Chondrocyte (in vitro differentiated cells): ENCODE measurements around the gene WLS. TPM values are rescaled to one million over a fixed set of nuclear protein-coding genes. Genes with fewer than 3 reads are reported as not detected.

ENCODE experiments used
- DNase-seq: peaks from one replicate; pipeline ENCODE4 v3.0.0; 2021; ENCODE audit warnings: mixed read lengths, low spot score
- H3K27ac Mint-ChIP-seq: one replicate; pipeline ENCODE4 v1.8.0; 2021; ENCODE audit warnings: mild to moderate bottlenecking, moderate library complexity, mixed read lengths; ENCODE audit not compliant: unreplicated experiment
- H3K27me3 Mint-ChIP-seq: 2 replicates; pipeline ENCODE4 v1.8.0; 2021; ENCODE audit warnings: low read depth, mixed read lengths
- H3K36me3 Mint-ChIP-seq: 2 replicates; pipeline ENCODE4 v1.8.0; 2021; ENCODE audit warnings: low read depth, mixed read lengths
- H3K4me1 Mint-ChIP-seq: 2 replicates; pipeline ENCODE4 v1.8.0; 2021; ENCODE audit warnings: low read depth, mild to moderate bottlenecking, mixed read lengths
- H3K4me3 Mint-ChIP-seq: one replicate; pipeline ENCODE4 v1.8.0; 2021; ENCODE audit warnings: mild to moderate bottlenecking, moderate library complexity, mixed read lengths; ENCODE audit not compliant: unreplicated experiment
- H3K9me3 Mint-ChIP-seq: 2 replicates; pipeline ENCODE4 v1.8.0; 2021; ENCODE audit warnings: low read depth, mixed read lengths
- CTCF ChIP-seq: fragments of 200-600 bp; sonication (generic); IDR thresholded peaks from 2 replicates; pipeline ENCODE4 v1.5.0; 2021; ENCODE audit warnings: antibody characterized with exemption, mild to moderate bottlenecking, moderate library complexity
- total RNA-seq: library from RNA; stranded (reverse); gene quantifications from 3 replicates; pipeline ENCODE4 v1.2.1, GENCODE V29; 2021

The WLS gene
- total RNA-seq, 1 donor from 2014 or later, result 149 TPM

DNA sequence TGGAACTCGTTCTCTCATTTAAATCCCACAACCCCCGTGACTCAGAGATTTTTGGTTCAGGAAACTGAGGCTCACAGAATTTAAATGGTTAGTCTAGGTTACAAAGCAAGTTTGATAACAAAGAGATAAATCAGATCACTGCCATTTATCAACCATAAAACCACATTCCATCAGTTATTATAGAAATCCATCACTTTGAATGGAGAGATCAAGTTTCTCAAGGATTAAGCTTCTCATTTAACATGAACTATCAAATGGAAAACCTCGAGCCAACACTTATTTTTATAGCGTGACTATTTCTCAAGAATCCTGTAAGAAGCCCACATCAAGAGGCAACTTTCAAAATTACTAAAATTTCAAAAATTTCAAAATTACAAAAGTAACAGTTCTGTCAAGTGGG is 11.9 kb downstream of the WLS start:
- H3K4me3 Mint-ChIP-seq, result no peak overlapping the region
- TF ChIP-seq CTCF, result no peak
- H3K36me3 Mint-ChIP-seq, result no peaks in the 10 kb centered on the region
- peaks cover 51% of the 10 kb centered on the region for H3K4me1 Mint-ChIP-seq
- DNase-seq, result no peak
- H3K9me3 Mint-ChIP-seq, result no peaks in the 10 kb centered on the region
- H3K27me3 Mint-ChIP-seq, result no peaks in the 10 kb centered on the region
- H3K27ac Mint-ChIP-seq, result peak overlapping the region; percentile 85

GRCh38 chr1:68218490-68218889 is 13.8 kb downstream of the WLS start:
- H3K27me3 Mint-ChIP-seq, result no peaks in the 10 kb centered on the region
- no peaks in the 10 kb centered on the region for H3K9me3 Mint-ChIP-seq
- peaks cover 63% of the 10 kb centered on the region for H3K4me1 Mint-ChIP-seq
- H3K4me3 Mint-ChIP-seq, result no peak overlapping the region
- no peaks in the 10 kb centered on the region for H3K36me3 Mint-ChIP-seq
- TF ChIP-seq CTCF, result no peak
- peak overlapping the region; percentile 96 for H3K27ac Mint-ChIP-seq
- no peak for DNase-seq

DNA sequence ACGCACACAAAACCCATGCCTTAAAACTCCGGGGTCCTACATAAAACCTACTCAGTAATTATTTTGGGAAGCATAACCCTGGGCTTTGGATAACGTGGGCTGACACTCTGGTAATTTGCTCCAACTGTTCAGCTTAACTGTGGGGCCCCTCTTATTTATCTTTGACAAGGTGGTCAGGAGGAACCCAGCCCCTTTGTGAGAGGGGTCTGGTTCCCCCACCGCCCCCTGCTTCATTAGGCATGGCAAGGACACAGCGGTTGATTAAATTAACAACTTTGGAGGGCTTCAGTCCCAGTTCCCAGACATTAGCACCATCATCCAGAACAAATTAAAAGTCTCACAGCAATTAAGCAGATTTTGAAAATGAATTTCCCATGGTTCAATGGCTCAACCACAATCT is 14.7 kb downstream of the WLS start:
- no peak for TF ChIP-seq CTCF
- Mint-ChIP-seq H3K9me3 (no peaks in the 10 kb centered on the region), H3K27me3 (no peaks in the 10 kb centered on the region), H3K27ac (no peak overlapping the region), H3K36me3 (no peaks in the 10 kb centered on the region), H3K4me1 (peaks cover 58% of the 10 kb centered on the region), H3K4me3 (no peak overlapping the region)
- no peak for DNase-seq

DNA sequence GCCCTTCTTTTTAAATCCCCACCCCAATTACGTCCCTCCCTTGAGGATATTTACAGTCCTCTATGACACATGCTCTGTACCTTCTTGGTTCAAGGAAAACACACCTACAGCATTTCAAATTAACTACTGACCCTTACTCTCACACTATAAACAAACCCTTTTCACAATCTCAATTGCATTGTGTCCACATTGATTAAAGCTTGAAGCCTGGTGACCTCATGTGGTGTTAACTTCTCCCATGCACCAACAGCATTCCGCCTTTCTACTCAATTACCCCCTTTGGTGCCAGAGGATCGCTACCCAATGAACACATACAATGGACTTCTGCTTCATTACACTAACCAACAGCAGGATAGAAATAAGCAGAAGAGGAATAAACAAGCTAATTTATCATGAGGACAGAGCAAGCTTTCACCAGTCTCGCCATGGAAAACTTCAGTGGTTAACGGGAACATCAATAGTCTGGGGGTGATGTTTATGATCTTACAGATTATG is 15.2 kb downstream of the WLS start:
- peaks cover 55% of the 10 kb centered on the region for H3K4me1 Mint-ChIP-seq
- DNase-seq, result no peak
- H3K27me3 Mint-ChIP-seq, result no peaks in the 10 kb centered on the region
- TF ChIP-seq CTCF, result no peak
- H3K4me3 Mint-ChIP-seq, result no peak overlapping the region
- no peak overlapping the region for H3K27ac Mint-ChIP-seq
- H3K9me3 Mint-ChIP-seq, result no peaks in the 10 kb centered on the region
- no peaks in the 10 kb centered on the region for H3K36me3 Mint-ChIP-seq

GRCh38 chr1:68216089-68216772 is 16.1 kb downstream of the WLS start:
- Mint-ChIP-seq H3K27ac (peak overlapping the region; percentile 19), H3K27me3 (no peaks in the 10 kb centered on the region), H3K36me3 (no peaks in the 10 kb centered on the region), H3K4me3 (no peak overlapping the region), H3K9me3 (no peaks in the 10 kb centered on the region), H3K4me1 (peaks cover 55% of the 10 kb centered on the region)
- no peak for TF ChIP-seq CTCF
- DNase-seq, result no peak
